HG02763 (cell line): ENCODE data around the gene FBXL7.

Source experiments
- ATAC-seq: cut with Tn5 transposase; IDR thresholded peaks from one replicate; pipeline ENCODE4 v1.9.1; 2021; ENCODE audit warnings: mild to moderate bottlenecking, moderate library complexity; ENCODE audit not compliant: unreplicated experiment

The FBXL7 gene

GRCh38 chr5:15501091-15501791 lies 1.3 kb downstream of the FBXL7 start:
- no peak for ATAC-seq

GRCh38 chr5:15502208-15502607 lies 2.2 kb downstream of the FBXL7 start:
- ATAC-seq = no peak

- ATAC-seq = no peak
Observed at GRCh38 chr5:15506146-15506545, 6.2 kb downstream of the FBXL7 start.

GRCh38 chr5:15506897-15507296 lies 6.9 kb downstream of the FBXL7 start:
- ATAC-seq = no peak

- no peak for ATAC-seq
Observed at GRCh38 chr5:15510092-15510491, 10.1 kb downstream of the FBXL7 start.

- no peak for ATAC-seq
Observed at GRCh38 chr5:15510831-15511230, 10.9 kb downstream of the FBXL7 start.

GRCh38 chr5:15513431-15513830 lies 13.5 kb downstream of the FBXL7 start:
- ATAC-seq = no peak

- ATAC-seq = no peak
Observed at GRCh38 chr5:15513911-15514310, 13.9 kb downstream of the FBXL7 start.

GRCh38 chr5:15515229-15515628 lies 15.2 kb downstream of the FBXL7 start:
- ATAC-seq = no peak

- ATAC-seq = no peak
Observed at GRCh38 chr5:15516486-15516885, 16.5 kb downstream of the FBXL7 start.

- ATAC-seq = no peak
Observed at GRCh38 chr5:15518786-15519185, 18.8 kb downstream of the FBXL7 start.

GRCh38 chr5:15520856-15521255 lies 20.9 kb downstream of the FBXL7 start:
- no peak for ATAC-seq

GRCh38 chr5:15521381-15522186 lies 21.6 kb downstream of the FBXL7 start:
- ATAC-seq = no peak

- ATAC-seq = no peak
Observed at GRCh38 chr5:15522187-15522520, 22.2 kb downstream of the FBXL7 start.

- no peak for ATAC-seq
Observed at GRCh38 chr5:15524712-15525111, 24.7 kb downstream of the FBXL7 start.

GRCh38 chr5:15525703-15526275 lies 25.8 kb downstream of the FBXL7 start:
- ATAC-seq = no peak

- ATAC-seq = no peak
Observed at GRCh38 chr5:15526413-15526812, 26.4 kb downstream of the FBXL7 start.

- ATAC-seq = no peak
Observed at GRCh38 chr5:15528476-15528875, 28.5 kb downstream of the FBXL7 start.

GRCh38 chr5:15529013-15529412 lies 29.0 kb downstream of the FBXL7 start:
- no peak for ATAC-seq

GRCh38 chr5:15529821-15530220 lies 29.8 kb downstream of the FBXL7 start:
- no peak for ATAC-seq

- ATAC-seq = no peak
Observed at GRCh38 chr5:15533129-15533893, 33.3 kb downstream of the FBXL7 start.
